ENCODE results near the gene C4orf50. TPM values are rescaled to one million over a fixed set of nuclear protein-coding genes. Genes with fewer than 3 reads are reported as not detected.

Gene C4orf50
- total and polyA plus RNA-seq, 2 of the 4 experiments (the other 2 are of a cell fraction), result not detected

DNA sequence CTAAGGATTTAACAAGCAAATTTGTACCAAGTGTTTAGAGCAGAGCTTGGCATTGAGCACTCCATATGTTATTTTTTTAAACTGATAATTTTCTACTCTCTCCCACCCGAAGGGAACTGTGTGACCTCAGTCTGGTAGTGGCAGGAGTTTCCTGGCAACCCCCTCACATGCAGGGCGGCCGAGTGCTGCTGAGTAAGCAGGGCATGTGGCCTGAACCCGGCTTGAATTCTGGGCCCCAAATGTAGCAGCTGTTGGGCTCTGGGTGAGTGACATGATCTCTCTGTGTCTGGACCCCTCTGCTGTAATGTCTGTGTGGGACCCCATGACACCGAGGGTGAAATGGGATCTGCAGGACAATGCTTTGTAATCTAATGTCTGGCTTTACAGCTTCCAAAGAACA lies 13.6 kb upstream of the C4orf50 start:
- no peaks in the 10 kb centered on the region for H3K36me3 ChIP-seq (ENCODE audit: control insufficient read depth, insufficient read depth, low read length)
- H3K9me3 ChIP-seq (ENCODE audit: control insufficient read depth, insufficient read depth, low read length), result no peaks in the 10 kb centered on the region
- no peak overlapping the region for H2BK15ac ChIP-seq (ENCODE audit: low read depth, low read length)
- H2AK9ac ChIP-seq (replicated peaks; ENCODE audit: low read depth, low read length, poor library complexity), result no peak overlapping the region
- H3K14ac ChIP-seq (replicated peaks; ENCODE audit: low read depth, low read length), result no peak overlapping the region
- no peak overlapping the region for H4K5ac ChIP-seq (ENCODE audit: low read depth, low read length)
- in situ Hi-C loops (cut with MboI; ENCODE audit: low sequenced_read_pairs) (loop anchor here (25.0 kb wide), 2 partner anchors 105 to 405 kb away; no protein-coding TSS in a partner anchor), intact Hi-C loops (cut with micrococcal nuclease) (no loop called here), dilution Hi-C loops (cut with HindIII; ENCODE audit: low sequenced_read_pairs, unreplicated experiment) (no loop called here)
- POLR2A ChIA-PET (ENCODE audit: unreplicated experiment), result no interaction called here
- H4K20me1 ChIP-seq (ENCODE audit: insufficient read depth, low read length), result no peaks in the 10 kb centered on the region
- no peak overlapping the region for H2BK5ac ChIP-seq (ENCODE audit: low read depth, low read length, poor library complexity, severe bottlenecking)
- no peaks in the 10 kb centered on the region for H3K4me1 ChIP-seq (ENCODE audit: control insufficient read depth, insufficient read depth, low read length)
- ATAC-seq (ENCODE audit: low read depth), result no peak
- no peak overlapping the region for H4K91ac ChIP-seq (ENCODE audit: insufficient read depth, low read depth, low read length)
- H3K4me3 ChIP-seq (ENCODE audit: insufficient read depth, low read depth, low read length), result no peak overlapping the region
- no peaks in the 10 kb centered on the region for H3K79me1 ChIP-seq (ENCODE audit: low read depth in 1 of 2, low read length in 2 of 2)
- no TSS peak for BruUV-seq (replicated peaks)
- no peak overlapping the region for H3K18ac ChIP-seq (ENCODE audit: low read depth, low read length)
- H3K23ac ChIP-seq (ENCODE audit: low read depth, low read length), result no peak overlapping the region
- H2BK120ac ChIP-seq (ENCODE audit: low read depth, low read length), result no peak overlapping the region
- H3K27me3 ChIP-seq (ENCODE audit: control insufficient read depth, insufficient read depth, low read length), result no peaks in the 10 kb centered on the region
- no peak overlapping the region for H3K4me2 ChIP-seq (ENCODE audit: low read depth, low read length)
- WGBS, 2 experiments (ENCODE audit: extremely low coverage in 2 of 2, insufficient read length in 1 of 2), result no CpG with 5 or more reads among the region's 5 CpGs
- H2AFZ ChIP-seq (replicated peaks; ENCODE audit: low read length, poor library complexity), result no peak overlapping the region
- no peak overlapping the region for H3K4ac ChIP-seq (ENCODE audit: low read depth, low read length)
- CTCF ChIA-PET, result no interaction called here
- no peak overlapping the region for H3K27ac ChIP-seq (ENCODE audit: insufficient read depth, low read length)
- H3K56ac ChIP-seq (ENCODE audit: extremely low read depth, insufficient read depth, low read length), result no peak overlapping the region
- no peaks in the 10 kb centered on the region for H3K9me1 ChIP-seq (ENCODE audit: insufficient read depth, low read length)
- TF ChIP-seq RCOR1 (IDR thresholded peaks at IDR 0.05; ENCODE audit: insufficient replicate concordance, low read length) (no peak), MXI1 (IDR thresholded peaks at IDR 0.05; ENCODE audit: borderline replicate concordance, low read depth, low read length) (no peak), RAD21 (IDR thresholded peaks at IDR 0.05; ENCODE audit: low read length) (no peak), FOS (IDR thresholded peaks at IDR 0.05; ENCODE audit: low read depth, low read length) (no peak), BHLHE40 (IDR thresholded peaks at IDR 0.05; ENCODE audit: low read depth, low read length) (no peak), POLR2A (IDR thresholded peaks at IDR 0.05; ENCODE audit: low read depth, low read length) (no peak), CHD1 (IDR thresholded peaks at IDR 0.05; ENCODE audit: low read depth, low read length) (no peak), NFE2L2 (IDR thresholded peaks at IDR 0.05; ENCODE audit: low read depth, low read length) (no peak), SMC3 (IDR thresholded peaks at IDR 0.05; ENCODE audit: low read depth, low read length) (no peak), CTCF (conservative IDR thresholded peaks at IDR 0.05; ENCODE audit: low read depth, low read length) (no peak), MAFK (IDR thresholded peaks at IDR 0.05; ENCODE audit: low read depth, low read length) (no peak), RFX5 (IDR thresholded peaks at IDR 0.05; ENCODE audit: low read depth, low read length) (no peak), MAZ (IDR thresholded peaks at IDR 0.05; ENCODE audit: borderline replicate concordance, low read depth, low read length) (no peak), CEBPB (IDR thresholded peaks at IDR 0.05; ENCODE audit: low read depth, low read length) (no peak)
- TF ChIP-seq, protein P1, sequence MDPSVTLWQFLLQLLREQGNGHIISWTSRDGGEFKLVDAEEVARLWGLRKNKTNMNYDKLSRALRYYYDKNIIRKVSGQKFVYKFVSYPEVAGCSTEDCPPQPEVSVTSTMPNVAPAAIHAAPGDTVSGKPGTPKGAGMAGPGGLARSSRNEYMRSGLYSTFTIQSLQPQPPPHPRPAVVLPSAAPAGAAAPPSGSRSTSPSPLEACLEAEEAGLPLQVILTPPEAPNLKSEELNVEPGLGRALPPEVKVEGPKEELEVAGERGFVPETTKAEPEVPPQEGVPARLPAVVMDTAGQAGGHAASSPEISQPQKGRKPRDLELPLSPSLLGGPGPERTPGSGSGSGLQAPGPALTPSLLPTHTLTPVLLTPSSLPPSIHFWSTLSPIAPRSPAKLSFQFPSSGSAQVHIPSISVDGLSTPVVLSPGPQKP (IDR thresholded peaks at IDR 0.05; ENCODE audit: borderline replicate concordance, low read depth, low read length), result no peak
- TF ChIP-seq, protein P2, sequence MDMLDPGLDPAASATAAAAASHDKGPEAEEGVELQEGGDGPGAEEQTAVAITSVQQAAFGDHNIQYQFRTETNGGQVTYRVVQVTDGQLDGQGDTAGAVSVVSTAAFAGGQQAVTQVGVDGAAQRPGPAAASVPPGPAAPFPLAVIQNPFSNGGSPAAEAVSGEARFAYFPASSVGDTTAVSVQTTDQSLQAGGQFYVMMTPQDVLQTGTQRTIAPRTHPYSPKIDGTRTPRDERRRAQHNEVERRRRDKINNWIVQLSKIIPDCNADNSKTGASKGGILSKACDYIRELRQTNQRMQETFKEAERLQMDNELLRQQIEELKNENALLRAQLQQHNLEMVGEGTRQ (IDR thresholded peaks at IDR 0.05; ENCODE audit: low read depth, low read length), result no peak
- no peak overlapping the region for H2BK20ac ChIP-seq (ENCODE audit: low read depth, low read length)
- no peak overlapping the region for H2AK5ac ChIP-seq (ENCODE audit: low read depth, low read length)
- no peak for DNase-seq
- H3K9ac ChIP-seq (ENCODE audit: low read depth, low read length), result no peak overlapping the region
- no peak overlapping the region for H4K8ac ChIP-seq (ENCODE audit: low read depth in 2 of 2, low read length in 2 of 2)

Measured in IMR-90 (cell line).